Liver (tissue), 9 donors: ENCODE measurements around the gene ADAP1. TPM values are rescaled to one million over a fixed set of nuclear protein-coding genes. Genes with fewer than 3 reads are reported as not detected.

Experiments used
- DNase-seq: peaks from one replicate; pipeline ENCODE4 v3.0.0-alpha.2; 2017; ENCODE audit warnings: low spot score
- H3K27ac ChIP-seq, 2 donors: one replicate each; pipeline ENCODE4 v1.7.0; 2013; ENCODE audit warnings: inconsistent platforms in 2 of 2, low read length in 2 of 2, control low read depth in 1 of 2, low read depth in 1 of 2, mild to moderate bottlenecking in 1 of 2
- H3K27me3 ChIP-seq, 4 donors: one replicate each; pipeline versions ENCODE4 v1.6.1 to v1.7.0; 2013; ENCODE audit warnings: low read length in 3 of 4, inconsistent platforms in 1 of 4, mild to moderate bottlenecking in 1 of 4, moderate library complexity in 1 of 4; ENCODE audit not compliant: control insufficient read depth in 4 of 4, insufficient read depth in 4 of 4
- H3K36me3 ChIP-seq, 4 donors: one replicate each; pipeline versions ENCODE4 v1.6.1 to v1.7.0; 2013; ENCODE audit warnings: low read length in 3 of 4, mild to moderate bottlenecking in 3 of 4, low read depth in 1 of 4, moderate library complexity in 1 of 4; ENCODE audit not compliant: control insufficient read depth in 4 of 4, insufficient read depth in 3 of 4
- H3K4me1 ChIP-seq, 4 donors: one replicate each; pipeline versions ENCODE4 v1.6.1 to v1.7.0; 2013; ENCODE audit warnings: low read length in 3 of 4, mild to moderate bottlenecking in 3 of 4, moderate library complexity in 1 of 4; ENCODE audit not compliant: control insufficient read depth in 4 of 4, insufficient read depth in 4 of 4
- H3K4me3 ChIP-seq, 3 donors: one replicate each; pipeline versions ENCODE4 v1.6.1 to v1.7.0; 2013; ENCODE audit warnings: low read length in 3 of 3, control low read depth in 1 of 3, low read depth in 1 of 3, mild to moderate bottlenecking in 1 of 3
- H3K9ac ChIP-seq, 2 donors: one replicate each; pipeline ENCODE4 v1.7.0; 2013; ENCODE audit warnings: low read length in 2 of 2, mild to moderate bottlenecking in 2 of 2, moderate library complexity in 2 of 2, control low read depth in 1 of 2, low read depth in 1 of 2
- H3K9me3 ChIP-seq, 4 donors: one replicate each; pipeline versions ENCODE4 v1.6.1 to v1.7.0; 2013; ENCODE audit warnings: low read length in 3 of 4; ENCODE audit not compliant: control insufficient read depth in 4 of 4
- ATF3 ChIP-seq: IDR thresholded peaks from 2 replicates; pipeline ENCODE4 v1.6.1; 2016; ENCODE audit warnings: antibody characterized with exemption
- EGR1 ChIP-seq, 2 donors: IDR thresholded peaks; 2 replicates each; pipeline ENCODE4 v1.6.1; 2016 to 2018; ENCODE audit warnings: antibody characterized with exemption in 2 of 2, low read depth in 2 of 2
- FOXA1 ChIP-seq: IDR thresholded peaks from 2 replicates; pipeline ENCODE4 v1.6.1; 2016; ENCODE audit warnings: antibody characterized with exemption
- FOXA2 ChIP-seq: IDR thresholded peaks from 2 replicates; pipeline ENCODE4 v1.6.1; 2016; ENCODE audit warnings: antibody characterized with exemption
- GABPA ChIP-seq, 2 donors: IDR thresholded peaks in 1 of 2; conservative IDR thresholded peaks in 1 of 2; 2 replicates each; pipeline ENCODE4 v1.6.1; 2016; ENCODE audit warnings: antibody characterized with exemption in 2 of 2, mild to moderate bottlenecking in 1 of 2, moderate library complexity in 1 of 2
- HNF4A ChIP-seq, 2 donors: conservative IDR thresholded peaks; 2 replicates each; pipeline ENCODE4 v1.6.1; 2016; ENCODE audit warnings: antibody characterized with exemption in 2 of 2, mild to moderate bottlenecking in 2 of 2
- HNF4G ChIP-seq: IDR thresholded peaks from 2 replicates; pipeline ENCODE4 v1.6.1; 2016; ENCODE audit warnings: antibody characterized with exemption
- JUND ChIP-seq, 2 donors: IDR thresholded peaks; 2 replicates each; pipeline ENCODE4 v1.6.1; 2016; ENCODE audit warnings: antibody characterized with exemption in 2 of 2
- MAX ChIP-seq: IDR thresholded peaks from 2 replicates; pipeline ENCODE4 v1.6.1; 2016; ENCODE audit warnings: antibody characterized with exemption
- RAD21 ChIP-seq, 2 donors: IDR thresholded peaks; 2 replicates each; pipeline ENCODE4 v1.6.1; 2016; ENCODE audit warnings: antibody characterized with exemption in 2 of 2, mild to moderate bottlenecking in 2 of 2
- REST ChIP-seq: IDR thresholded peaks from 2 replicates; pipeline ENCODE4 v1.6.1; 2016; ENCODE audit warnings: antibody characterized with exemption, mild to moderate bottlenecking
- RXRA ChIP-seq, 2 donors: IDR thresholded peaks; 2 replicates each; pipeline ENCODE4 v1.6.1; 2017 to 2018; ENCODE audit warnings: antibody characterized with exemption in 2 of 2, mild to moderate bottlenecking in 1 of 2
- SP1 ChIP-seq: IDR thresholded peaks from 2 replicates; pipeline ENCODE4 v1.6.1; 2018; ENCODE audit warnings: antibody characterized with exemption, mild to moderate bottlenecking
- TAF1 ChIP-seq: conservative IDR thresholded peaks from 2 replicates; pipeline ENCODE4 v1.6.1; 2016; ENCODE audit warnings: antibody characterized with exemption, mild to moderate bottlenecking
- YY1 ChIP-seq: IDR thresholded peaks from 2 replicates; pipeline ENCODE4 v1.6.1; 2016; ENCODE audit warnings: antibody characterized with exemption, mild to moderate bottlenecking
- WGBS: extraction: QIAGEN DNeasy Blood & Tissue Kit; methylation state at CpG from one replicate; pipeline ENCODE4 v1.1.7; 2013; 5-methylcytosine and 5-hydroxymethylcytosine counted together
- polyA plus RNA-seq, 2 donors: library from polyadenylated mRNA; stranded (reverse) in 1 of 2; unstranded in 1 of 2; fragments of 200-250 nt in 1 of 2; fragments of >200 nt in 1 of 2; fragmentation: Nextera tagmentation in 1 of 2; extraction: Ambion mirVana in 1 of 2; gene quantifications; one replicate each; pipeline versions ENCODE4 v1.2.1 to v1.2.3, GENCODE V29; 2013 to 2015
- total RNA-seq, 2 donors: library from RNA; depleted of rRNA; stranded (reverse); fragments of >200 nt; gene quantifications; one replicate each; pipeline ENCODE4 v1.2.3, GENCODE V29; 2014
- donor health status: healthy.
- donor health status: healthy.
- donor health status: healthy.
- donor health status: healthy.
- donor health status: healthy.

ADAP1 gene
- total and polyA plus RNA-seq, 4 donors: 0.46 to 3.7 (median 2.7) TPM

GRCh38 chr7:903921-904755 is 50.3 kb downstream of the ADAP1 start (continued):
- TF ChIP-seq REST (no peak), RXRA (IDR thresholded peaks at IDR 0.05) (no peak), JUND (IDR thresholded peaks at IDR 0.05) (no peak), EGR1 (IDR thresholded peaks at IDR 0.05; ENCODE audit: low read depth in 2 of 2) (no peak), RAD21 (IDR thresholded peaks at IDR 0.05) (no peak), GABPA (IDR thresholded peaks at IDR 0.05 in 1 of 2, conservative IDR thresholded peaks at IDR 0.05 in 1 of 2) (no peak), HNF4G (no peak), YY1 (no peak)

GRCh38 chr7:902996-903395 is 51.5 kb downstream of the ADAP1 start:
- no peak overlapping the region for H3K4me3 ChIP-seq
- H3K9ac ChIP-seq: no peak overlapping the region
- TF ChIP-seq FOXA2 (no peak), RAD21 (IDR thresholded peaks at IDR 0.05) (no peak), HNF4A (conservative IDR thresholded peaks at IDR 0.05) (no peak), ATF3 (no peak), HNF4G (no peak), MAX (no peak), TAF1 (no peak)
- H3K36me3 ChIP-seq: peaks cover 0 to 2% (median 0%) of the 10 kb centered on the region in 4 donors
- peaks cover 2 to 13% (median 7%) of the 10 kb centered on the region in 4 donors for H3K4me1 ChIP-seq
- no peak overlapping the region for H3K27ac ChIP-seq
- no peak for DNase-seq
- H3K9me3 ChIP-seq: no peaks in the 10 kb centered on the region
- no peaks in the 10 kb centered on the region for H3K27me3 ChIP-seq
- WGBS: 85% methylated on average over 22 of the region's 22 CpGs

- WGBS: 39% methylated on average over 24 of the region's 24 CpGs
- H3K4me3 ChIP-seq: no peak overlapping the region
- no peak overlapping the region for H3K9ac ChIP-seq
Measured at GRCh38 chr7:901388-902154, 52.9 kb downstream of the ADAP1 start.

More at GRCh38 chr7:901388-902154, 52.9 kb downstream of the ADAP1 start:
- DNase-seq: peak; percentile 97
- H3K27me3 ChIP-seq: no peaks in the 10 kb centered on the region
- TF ChIP-seq MAX (no peak), HNF4A (conservative IDR thresholded peaks at IDR 0.05) (peak; percentile 28 to 34), FOXA1 (no peak), SP1 (peak; percentile 55), JUND (IDR thresholded peaks at IDR 0.05) (no peak), RXRA (IDR thresholded peaks at IDR 0.05) (peak; percentile 47 to 58)
- H3K36me3 ChIP-seq: peaks cover under 1 to 7% (median 3%) of the 10 kb centered on the region in 4 donors
- no peak overlapping the region for H3K27ac ChIP-seq
- H3K4me1 ChIP-seq: peaks cover 2 to 14% (median 7%) of the 10 kb centered on the region in 4 donors
- no peaks in the 10 kb centered on the region for H3K9me3 ChIP-seq
